Activated effector memory CD4-positive, alpha-beta T cell treated with Interleukin-2 at 50 U/mL for 16 hours (primary cell): Measurements from ENCODE around the gene NMD3.

ENCODE experiments used
- DNase-seq: peaks from one replicate; pipeline ENCODE4 v3.0.0-alpha.2; 2020

Gene NMD3

GRCh38 chr3:161291191-161291901 lies 70.2 kb downstream of the NMD3 start:
- no peak for DNase-seq

GRCh38 chr3:161293381-161293780 lies 72.3 kb downstream of the NMD3 start:
- DNase-seq: no peak

GRCh38 chr3:161295325-161295724 lies 74.2 kb downstream of the NMD3 start:
- no peak for DNase-seq

- no peak for DNase-seq
These were observed 75.7 kb downstream of the NMD3 start for GRCh38 chr3:161296814-161297213.
